ENCODE results near the gene GPR107.
"Not testable (repeated sequence)": the region's sequence is repeated elsewhere in the genome, so short reads cannot be mapped to it uniquely, and the experiment has no call there.

Gene GPR107

DNA sequence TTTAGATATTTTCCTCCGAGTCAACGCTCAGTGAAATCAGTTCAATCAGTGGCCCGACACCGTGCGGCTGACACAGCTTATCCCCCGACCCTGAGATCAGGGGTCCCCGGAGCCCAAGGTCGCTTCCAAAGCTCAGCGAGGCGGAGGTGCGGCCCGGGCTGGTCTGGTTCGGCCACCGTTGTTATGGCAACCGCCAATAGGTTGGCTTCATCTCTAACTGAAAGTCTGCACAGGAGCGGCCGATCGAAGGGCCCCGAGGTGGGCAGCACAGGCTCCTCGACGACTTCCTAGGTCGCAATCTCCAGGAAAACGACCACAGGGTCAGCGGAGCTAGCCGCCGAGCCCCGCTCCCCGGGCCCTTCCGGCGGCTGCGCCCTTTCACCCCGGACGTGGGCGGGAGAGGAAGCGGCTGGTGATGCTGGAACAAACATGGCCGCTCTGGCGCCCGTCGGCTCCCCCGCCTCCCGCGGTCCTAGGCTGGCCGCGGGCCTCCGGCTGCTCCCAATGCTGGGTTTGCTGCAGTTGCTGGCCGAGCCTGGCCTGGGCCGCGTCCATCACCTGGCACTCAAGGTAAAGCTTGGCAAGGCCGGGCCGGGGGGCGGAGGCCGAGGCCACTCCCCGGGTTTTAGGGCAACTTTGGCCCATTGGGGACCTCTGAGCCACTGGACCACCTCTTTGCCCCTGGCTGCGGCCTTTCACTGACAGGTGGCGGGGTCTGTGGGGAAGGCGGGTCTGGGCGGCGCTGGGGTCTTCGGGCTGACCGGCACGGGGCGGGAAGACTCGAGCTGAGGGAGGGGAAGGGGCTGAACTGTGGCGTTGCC is at the start of gene GPR107:
Gene GPR107 (plus strand): TSS at position 403 of the 821 bp plus-strand sequence. CDS start 27 bp downstream, at position 430.
- peak; percentile 49 to 68 (median 58) for DNase-seq

DNA sequence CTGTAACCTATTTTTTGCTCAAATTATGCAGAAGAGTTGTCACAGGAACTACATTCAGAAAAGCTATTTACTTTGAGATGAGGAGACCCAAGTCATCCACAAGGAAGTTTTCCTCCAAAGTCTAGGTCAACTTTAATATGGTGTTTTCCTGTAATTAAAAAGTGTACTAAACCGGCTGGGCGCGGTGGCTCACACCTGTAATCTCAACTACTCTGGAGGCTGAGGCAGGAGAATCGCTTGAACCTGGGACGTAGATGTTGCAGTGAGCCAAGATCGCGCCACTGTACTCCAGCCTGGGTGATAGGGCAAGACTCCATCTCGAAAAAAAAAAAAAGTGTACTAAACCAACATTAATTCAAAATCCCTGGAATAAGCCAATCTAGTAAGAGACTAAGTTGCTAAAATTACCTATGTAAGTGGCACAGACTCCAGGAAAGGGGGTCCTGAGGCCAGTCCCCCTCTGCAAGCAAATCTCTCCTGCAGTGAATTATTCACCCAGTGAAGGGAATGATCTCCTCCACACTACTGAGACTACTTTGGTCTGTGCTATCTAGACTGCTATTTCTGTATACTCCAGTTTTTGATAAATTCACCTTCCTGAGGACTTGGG is 49.7 kb upstream of the GPR107 start:
- no peak for DNase-seq

DNA sequence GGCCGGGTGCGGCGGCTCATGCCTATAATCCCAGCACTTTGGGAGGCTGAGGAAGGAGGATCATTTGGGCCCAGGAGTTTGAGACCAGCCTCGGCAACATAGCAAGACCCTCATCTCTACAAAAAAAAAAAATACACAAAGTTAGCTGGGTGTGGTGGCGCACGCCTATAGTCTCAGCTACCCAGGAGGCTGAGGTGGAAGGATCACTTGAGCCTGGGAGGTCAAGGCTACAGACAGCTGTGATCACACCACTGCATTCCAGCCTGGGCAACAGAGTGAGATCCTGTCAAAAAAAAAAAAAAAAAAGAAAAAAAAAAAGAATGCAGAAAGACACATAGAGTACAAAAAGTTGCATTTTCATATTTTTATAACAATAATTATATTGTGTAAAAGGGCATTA is 46.8 kb upstream of the GPR107 start:
- not testable (repeated sequence) for DNase-seq

DNA sequence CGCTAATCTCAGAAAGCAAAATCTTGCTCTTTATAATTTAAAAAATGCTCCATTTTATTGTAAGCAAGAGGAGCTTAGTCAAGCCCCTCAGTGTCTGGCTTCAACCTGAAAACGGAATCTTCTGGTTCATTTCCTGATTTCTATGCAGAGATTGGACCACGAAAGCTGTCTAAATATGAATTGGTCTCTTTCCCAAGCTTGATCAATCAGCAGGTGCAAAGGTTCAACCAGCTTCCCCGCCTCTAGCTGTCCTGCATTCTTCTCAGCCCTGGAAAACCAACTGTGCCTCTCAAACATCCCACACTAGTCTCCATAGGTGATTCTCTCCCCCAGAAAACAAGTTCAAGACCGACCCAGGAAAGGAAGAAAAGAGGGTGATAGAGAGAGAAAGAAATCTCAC is 45.2 kb upstream of the GPR107 start:
- no peak for DNase-seq

DNA sequence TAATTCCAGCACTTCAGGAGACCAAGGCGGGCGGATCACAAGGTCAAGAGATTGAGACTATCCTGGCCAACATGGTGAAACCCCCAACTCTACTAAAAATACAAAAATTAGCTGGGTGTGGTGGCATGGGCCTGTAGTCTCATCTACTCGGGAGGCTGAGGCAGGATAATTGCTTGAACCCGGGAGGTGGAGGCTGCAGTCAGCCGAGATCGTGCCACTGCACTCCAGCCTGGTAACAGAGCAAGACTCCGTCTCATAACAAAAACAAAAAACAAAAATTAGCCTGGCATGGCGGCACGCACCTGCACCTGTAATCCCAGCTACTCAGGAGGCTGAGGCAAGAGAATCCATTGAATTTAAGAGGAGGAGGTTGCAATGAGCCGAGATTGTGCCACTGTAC is 44.2 kb upstream of the GPR107 start:
- DNase-seq: not testable (repeated sequence)

DNA sequence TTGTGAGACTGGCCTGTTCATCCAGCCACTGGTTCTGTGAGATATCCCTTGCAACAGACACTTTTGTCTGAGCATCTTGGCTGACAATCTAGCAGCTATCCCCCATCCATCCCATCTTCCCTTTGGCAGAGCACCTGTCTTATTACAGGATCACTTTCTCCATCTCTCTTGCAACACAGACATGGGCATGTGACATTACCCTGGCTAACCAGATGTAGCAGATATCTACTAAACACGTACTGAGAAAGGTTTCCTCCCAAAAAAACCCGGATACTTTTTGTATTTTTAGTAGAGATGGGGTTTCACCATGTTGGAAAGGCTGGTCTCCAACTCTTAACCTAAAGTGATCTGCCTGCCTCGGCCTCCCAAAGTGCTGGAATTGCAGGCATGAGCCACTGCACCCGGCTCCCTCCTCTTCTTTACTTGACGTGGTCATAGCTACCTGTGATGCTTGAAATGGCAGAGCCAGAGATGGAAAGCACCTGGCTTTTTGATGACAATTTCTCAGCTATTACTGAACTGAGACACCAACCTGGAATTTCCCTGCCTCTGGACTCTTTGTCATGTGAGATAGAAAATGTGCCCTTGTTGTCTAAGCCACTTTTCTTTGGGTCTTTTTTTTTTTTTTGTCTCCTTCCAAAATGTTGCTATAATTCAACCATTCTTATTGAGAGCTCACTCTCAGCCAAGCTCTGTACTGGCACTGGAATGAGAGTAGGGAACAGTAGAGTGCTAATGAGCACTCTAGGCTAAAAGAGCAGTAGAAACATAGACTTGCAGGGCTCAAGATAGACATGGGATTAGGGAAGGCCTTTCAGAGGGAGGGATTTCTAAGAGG is 43.3 kb upstream of the GPR107 start:
- DNase-seq: no peak

DNA sequence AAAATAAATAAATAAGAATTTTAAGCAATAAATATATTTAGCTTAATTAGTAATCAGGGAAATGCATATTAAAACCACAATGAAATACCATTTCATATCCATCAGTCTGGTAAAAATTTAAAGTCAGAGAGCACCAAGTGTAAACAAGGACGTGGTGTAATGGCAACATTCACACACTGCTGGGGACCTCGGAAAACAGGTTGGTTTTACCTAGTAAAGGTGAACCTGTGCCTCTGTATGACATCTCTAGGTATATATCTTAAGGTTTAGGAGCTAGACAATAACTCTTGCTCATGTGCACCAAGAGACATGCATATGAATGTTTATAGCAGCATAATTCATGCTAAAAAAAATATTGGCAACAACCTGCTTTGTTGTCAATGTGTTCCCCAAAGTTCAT is 40.4 kb upstream of the GPR107 start:
- no peak for DNase-seq

DNA sequence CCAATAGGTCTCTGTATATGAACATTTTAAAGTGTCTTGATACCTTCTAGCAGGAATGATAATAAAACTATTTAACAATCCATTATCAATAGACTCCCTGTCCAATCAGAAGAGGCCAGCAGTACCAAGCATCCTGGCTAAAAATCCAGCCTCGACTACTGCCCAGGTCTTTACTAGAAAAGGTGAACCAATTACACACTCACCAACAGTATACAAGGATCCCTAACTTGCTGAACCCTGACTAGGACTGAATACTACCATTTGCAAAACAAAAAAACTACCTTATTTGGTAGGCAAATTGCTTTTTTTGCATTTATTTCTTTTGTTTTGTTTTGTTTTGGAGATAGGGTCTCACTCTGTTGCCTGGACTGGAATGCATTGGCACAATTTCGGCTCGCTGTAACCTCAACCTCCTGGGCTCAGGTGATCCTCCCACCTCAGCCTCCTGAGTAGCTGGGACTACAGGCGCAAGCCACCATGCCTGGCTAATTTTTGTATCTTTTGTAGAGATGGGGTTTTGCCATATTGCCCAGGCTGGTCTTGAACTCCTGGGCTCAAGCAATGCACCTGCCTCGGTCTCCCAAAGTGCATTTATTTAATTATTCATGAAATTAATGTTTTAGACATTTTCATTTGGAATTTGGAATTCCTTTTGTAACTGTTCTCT is 38.2 kb upstream of the GPR107 start:
- DNase-seq: no peak

DNA sequence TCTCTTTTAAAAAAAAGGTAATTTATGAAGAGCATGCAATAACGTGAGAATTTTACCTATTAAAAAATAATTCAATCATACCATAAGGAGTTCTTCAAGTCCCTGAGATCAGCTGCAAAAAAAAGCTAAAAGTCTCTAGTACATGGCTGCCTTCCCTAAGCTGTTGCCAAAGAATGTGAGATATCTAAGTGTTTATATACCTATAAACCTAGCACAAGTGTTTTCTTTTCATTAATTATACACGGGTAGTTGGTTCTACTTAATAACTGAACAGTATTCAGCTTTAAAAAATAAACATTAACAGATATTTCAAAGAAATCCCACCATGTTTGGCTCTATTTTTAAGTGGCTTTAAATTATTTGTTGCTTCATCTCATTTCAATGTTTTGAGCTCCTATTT is 36.6 kb upstream of the GPR107 start:
- no peak for DNase-seq

DNA sequence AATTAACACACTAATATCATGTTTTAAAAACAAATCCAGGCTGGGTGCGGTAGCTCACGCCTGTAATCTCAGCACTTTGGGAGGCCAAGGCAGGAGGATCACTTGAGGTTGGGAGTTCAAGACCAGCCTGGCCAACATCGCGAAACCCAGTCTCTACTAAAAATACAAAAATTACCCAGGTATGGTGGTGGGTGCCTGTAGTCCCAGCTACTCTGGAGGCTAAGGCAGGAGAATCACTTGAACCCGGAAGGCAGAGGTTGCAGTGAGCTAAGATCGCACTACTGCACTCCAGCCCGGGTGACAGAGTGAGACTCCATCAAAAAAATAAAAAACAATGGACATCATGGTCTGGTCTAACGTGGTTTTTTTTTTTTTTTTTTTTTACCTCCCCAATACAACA is 36.2 kb upstream of the GPR107 start:
- DNase-seq: not testable (repeated sequence)

DNA sequence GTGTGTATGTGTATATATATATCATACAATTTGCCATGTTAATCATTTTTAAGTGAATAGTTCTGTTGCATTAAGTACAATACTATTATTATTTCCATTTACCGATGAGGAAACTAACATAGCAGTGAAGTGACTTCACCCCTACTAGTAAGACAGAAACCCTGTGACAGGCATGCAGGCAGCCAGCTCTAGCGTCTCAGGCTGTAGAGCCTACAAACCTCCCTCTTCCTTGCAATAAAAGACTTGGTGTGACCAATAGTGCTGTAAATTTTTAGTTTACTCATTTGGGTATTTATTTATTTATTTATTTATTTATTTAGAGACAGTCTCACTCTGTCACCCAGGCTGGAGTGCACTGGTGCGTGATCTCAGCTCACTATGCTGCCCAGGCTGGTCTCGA is 35.4 kb upstream of the GPR107 start:
- no peak for DNase-seq

DNA sequence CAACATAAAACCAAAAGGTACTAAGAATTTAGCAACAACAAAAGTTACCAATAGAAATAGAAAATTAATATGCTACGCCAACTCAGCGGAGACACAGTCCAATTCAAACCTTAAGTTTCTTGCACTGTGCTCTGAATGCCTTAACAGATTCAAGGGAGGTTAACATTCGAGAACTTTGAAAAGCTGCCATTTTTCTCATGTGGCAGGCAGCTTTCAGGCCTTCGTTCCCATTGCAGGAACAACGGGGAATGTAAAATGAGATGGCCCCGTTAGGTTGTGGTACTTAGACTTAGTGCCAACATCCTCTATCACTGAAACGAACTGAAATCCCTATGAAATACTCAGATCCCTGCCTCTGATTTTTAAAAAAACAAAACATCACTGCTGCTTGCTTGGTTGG is 33.1 kb upstream of the GPR107 start:
- DNase-seq: no peak

DNA sequence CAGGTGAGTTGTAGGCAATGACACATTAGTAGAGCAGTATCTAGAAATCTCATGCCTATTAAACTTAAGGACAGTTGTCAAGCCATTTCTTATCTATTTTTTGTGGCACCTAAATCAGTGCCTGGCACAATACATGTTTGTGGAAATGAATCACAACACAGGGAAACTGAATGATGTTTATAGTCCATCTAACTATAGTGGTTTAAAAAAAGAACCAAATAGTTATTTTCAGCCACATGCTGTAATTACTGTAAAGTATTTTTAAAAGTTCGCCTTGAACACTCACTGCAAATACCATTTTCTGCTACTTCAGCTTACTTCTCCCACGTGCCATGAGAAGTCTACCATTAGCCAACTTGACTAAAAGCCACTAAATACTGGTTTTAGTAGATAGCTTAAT is 32.6 kb upstream of the GPR107 start:
- DNase-seq: no peak

DNA sequence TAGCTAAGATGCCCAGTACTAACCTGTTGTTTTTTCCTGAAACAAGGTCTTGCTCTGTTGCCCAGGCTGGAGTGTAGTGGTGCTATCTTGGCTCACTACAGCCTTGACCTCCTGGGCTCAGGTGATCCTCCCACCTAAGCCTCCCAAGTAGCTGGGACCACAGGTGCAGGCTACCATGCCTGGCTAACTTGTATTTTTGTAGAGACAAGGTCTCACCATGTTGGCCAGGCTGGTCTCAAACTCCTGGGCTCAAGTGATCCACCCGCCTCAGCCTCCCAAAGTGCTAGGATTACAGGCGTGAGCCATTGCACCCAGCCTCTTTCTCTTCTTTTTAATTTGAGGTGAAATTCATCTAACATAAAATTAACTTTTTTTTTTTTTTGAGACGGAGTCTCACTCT is 31.9 kb upstream of the GPR107 start:
- not testable (repeated sequence) for DNase-seq

DNA sequence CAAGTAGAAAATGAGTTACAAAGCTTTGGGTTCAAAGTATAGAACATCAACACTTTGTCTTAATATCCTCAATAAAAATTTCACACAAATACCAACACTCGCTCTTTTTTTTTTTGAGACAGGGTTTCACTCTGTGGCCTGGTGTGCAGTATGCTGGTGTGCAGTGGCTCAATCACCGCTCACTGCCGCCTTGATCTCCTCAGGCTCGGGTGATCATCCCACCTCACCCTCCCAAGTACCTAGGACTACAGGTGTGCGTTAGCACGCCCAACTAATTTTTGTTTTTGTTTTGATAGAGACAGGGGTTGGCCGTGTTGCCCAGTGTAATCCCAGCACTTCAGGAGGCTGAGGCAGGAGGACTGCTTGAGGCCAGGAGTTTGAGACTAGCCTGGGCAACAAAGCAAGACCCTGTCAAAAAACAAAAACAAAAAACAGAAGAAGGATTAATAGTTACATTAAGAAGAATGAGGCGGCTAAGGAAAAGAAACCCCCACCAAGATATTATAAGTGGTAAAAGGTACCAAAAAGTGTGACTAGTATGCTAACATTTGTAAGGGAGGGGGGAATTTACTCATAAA is 31.1 kb upstream of the GPR107 start:
- DNase-seq: no peak

DNA sequence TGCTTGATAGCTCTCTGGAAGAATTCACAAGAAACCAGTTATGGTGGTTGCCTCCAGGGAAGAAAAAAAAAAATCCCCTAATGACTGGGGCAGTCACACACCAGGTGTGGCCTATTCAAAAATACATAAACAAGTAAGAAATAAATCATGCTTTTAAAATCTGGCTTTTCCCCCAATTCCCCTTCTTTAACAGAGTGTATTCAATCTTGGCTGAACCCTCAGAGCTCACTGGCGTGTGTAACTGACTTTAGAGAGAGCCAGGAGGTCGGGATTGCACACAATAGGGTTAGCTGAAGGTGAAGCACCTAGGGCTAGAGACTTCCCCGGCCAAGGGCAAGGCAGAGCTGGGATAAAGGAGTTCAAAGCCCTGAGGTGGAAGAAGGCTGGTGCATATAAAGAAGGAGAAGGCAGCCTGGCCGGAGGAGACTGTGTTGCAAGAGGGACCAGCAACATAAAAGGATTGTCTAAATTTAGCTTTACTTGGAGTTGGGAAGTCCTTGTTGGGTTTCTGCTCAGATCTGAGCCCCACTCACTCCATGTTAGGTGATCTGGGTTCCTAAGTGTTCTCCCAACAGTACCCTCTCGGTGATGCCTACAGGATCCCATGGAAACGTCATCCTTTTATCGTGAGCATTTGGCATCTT is 30.4 kb upstream of the GPR107 start:
- no peak for DNase-seq

DNA sequence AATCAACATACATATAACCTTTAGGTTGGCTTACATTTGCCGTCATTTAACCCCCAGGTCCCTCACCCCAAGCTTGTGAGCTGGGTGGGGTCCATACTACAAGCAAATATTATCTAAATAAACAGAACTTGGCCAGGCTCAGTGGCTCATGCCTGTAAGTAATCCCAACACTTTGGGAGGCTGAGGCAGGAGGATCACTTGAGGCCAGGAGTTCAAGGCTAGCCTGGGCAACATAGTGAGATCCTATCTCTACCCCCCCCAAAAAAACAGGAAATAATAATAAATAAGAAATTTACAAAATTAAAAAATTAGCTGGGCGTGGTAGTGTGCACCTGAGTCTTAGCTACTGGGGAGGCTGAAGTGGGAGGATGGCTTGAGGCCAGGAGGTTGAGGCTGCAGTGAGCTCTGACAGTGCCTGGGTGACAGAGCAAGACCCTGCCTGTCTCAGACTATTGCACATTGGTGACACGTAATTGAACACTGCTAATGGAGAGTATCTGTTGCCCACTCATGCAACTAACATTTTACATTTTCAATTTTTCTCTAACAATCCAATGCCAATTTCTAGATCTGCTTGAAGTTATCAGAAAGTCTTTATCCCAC is 29.6 kb upstream of the GPR107 start:
- DNase-seq: no peak

DNA sequence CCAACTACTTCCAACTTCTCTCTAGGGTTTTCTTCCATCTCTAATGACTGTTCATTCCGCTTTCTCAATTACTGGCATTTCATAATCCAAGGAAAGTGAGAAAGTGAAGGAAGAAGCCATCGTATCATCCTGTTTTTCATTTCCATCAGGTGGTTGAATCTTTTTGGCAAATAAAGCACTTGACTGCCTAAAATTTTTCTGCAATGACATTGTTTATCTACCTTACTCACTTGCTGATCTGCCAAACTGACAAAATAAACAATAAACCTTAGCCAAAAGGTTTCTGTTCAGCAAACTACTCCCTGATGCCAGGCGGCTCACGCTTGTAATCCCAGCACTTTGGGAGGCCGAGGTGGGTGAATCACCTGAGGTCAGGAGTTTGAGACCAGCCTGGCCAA is 29.1 kb upstream of the GPR107 start:
- DNase-seq: no peak

DNA sequence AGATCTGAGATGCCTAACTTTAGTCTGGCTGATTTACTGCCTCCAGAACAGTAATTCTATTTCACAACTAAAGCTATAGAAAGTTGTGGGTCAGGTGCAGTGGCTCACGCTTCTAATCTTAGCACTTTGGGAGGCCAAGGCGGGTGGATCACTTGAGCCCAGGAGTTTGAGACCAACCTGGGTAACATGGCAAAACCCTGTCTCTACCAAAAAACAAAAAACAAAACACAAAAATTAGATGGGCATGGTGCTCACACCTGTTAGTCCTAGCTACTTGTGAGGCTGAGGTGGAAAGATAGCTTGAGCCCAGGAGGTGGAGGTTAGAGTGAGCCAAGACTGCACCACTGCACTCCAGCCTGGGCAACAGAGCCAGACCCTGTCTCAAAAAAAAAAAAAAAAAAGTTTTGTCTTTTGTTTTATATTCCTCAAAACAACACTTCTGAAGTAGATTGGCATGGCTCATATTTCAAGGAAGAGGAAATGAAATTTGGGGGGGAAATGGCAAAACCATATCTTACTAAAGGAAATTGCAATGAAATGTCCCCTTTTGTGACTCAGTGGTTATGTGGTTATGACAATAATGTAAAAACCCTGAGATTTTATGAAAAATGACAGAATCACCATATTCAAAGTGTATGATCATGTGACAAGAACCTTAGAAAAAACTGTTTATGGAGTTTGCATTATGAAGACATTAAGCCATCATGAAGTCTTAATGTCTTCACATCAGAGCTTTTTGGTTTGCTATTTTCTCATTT is 26.9 kb upstream of the GPR107 start:
- DNase-seq: no peak

DNA sequence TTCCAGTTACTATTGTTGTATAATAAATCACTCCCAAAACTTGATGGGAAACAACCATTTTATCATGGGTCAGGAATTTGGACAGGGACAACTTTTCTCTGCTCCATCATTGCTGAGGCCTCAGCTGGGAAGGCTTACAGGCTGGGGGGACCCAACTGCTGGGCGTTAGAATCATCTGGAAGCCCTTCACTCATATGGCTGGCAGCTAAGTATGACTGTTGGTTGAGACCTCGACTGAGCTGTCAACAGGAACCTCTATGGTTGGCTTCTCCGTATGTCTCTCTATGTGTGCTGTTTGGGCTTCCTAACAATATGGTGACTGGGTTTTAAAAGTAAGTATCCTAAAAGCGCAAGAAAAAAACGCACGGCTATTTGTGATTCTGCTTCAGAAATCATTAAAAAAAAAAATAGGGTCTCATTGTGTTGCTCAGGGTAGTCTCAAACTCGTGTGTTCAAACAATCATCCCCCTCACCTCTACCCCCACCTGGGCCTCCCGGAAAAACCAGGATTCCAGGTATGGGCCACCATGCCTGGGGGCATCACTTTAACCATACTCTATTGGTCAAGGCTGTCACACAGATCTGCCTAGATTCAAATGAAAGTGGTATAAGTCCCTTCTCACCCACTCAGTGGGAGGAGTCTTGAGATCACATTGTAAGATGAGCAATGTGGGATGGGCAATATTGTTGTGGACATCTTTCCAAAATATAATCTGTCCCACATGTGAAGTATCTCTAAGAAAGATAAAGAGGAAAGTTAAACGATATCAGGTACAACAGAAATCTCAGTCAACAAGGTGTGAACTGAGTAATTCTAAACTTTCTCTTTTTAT is 26.0 kb upstream of the GPR107 start:
- no peak for DNase-seq
